Spinal cord (tissue), 10 donors: ENCODE measurements around the gene FADS3. TPM values are rescaled to one million over a fixed set of nuclear protein-coding genes. Genes with fewer than 3 reads are reported as not detected.

Experiments
- DNase-seq, 6 donors: peaks; one replicate each; pipeline versions ENCODE4 v3.0.0 to v3.0.0-alpha.2; 2013 to 2015; ENCODE audit warnings: low spot score in 6 of 6, low read depth in 4 of 6
- H3K27ac ChIP-seq: one replicate; pipeline ENCODE4 v1.5.1; 2013; ENCODE audit warnings: low read depth, low read length, control low read depth
- H3K27me3 ChIP-seq: one replicate; pipeline ENCODE4 v1.6.1; 2013; ENCODE audit warnings: low read length; ENCODE audit not compliant: control insufficient read depth, insufficient read depth
- H3K36me3 ChIP-seq: one replicate; pipeline ENCODE4 v1.6.1; 2013; ENCODE audit warnings: low read length; ENCODE audit not compliant: control insufficient read depth, insufficient read depth
- H3K4me1 ChIP-seq: one replicate; pipeline ENCODE4 v1.6.1; 2013; ENCODE audit warnings: low read length; ENCODE audit not compliant: control insufficient read depth, insufficient read depth
- H3K4me3 ChIP-seq: one replicate; pipeline ENCODE4 v1.5.1; 2013; ENCODE audit warnings: low read depth, low read length, control low read depth
- H3K9me3 ChIP-seq: one replicate; pipeline ENCODE4 v1.6.1; 2013; ENCODE audit warnings: low read length; ENCODE audit not compliant: control insufficient read depth, insufficient read depth
- WGBS: methylation state at CpG from one replicate; pipeline ENCODE4 v1.1.5; 2013; ENCODE audit warnings: missing lambda C conversion rate; ENCODE audit not compliant: insufficient coverage; 5-methylcytosine and 5-hydroxymethylcytosine counted together
- polyA plus RNA-seq, 2 donors: library from polyadenylated mRNA; unstranded; fragments of 120-200 nt; gene quantifications; one replicate each; pipeline ENCODE4 v1.2.1, GENCODE V29; 2013; ENCODE audit not compliant: insufficient read length in 2 of 2
- total RNA-seq, 2 donors: library from RNA; depleted of rRNA in 1 of 2; stranded (reverse); fragments of 120-200 nt in 1 of 2; fragments of >200 nt in 1 of 2; gene quantifications; one replicate each; pipeline versions ENCODE4 v1.2.3 to v1.2.4, GENCODE V29; 2013 to 2014
- donor health status: healthy.

Gene FADS3
- total and polyA plus RNA-seq, 4 donors, result 41.1 to 66.9 (median 60.3) TPM

DNA sequence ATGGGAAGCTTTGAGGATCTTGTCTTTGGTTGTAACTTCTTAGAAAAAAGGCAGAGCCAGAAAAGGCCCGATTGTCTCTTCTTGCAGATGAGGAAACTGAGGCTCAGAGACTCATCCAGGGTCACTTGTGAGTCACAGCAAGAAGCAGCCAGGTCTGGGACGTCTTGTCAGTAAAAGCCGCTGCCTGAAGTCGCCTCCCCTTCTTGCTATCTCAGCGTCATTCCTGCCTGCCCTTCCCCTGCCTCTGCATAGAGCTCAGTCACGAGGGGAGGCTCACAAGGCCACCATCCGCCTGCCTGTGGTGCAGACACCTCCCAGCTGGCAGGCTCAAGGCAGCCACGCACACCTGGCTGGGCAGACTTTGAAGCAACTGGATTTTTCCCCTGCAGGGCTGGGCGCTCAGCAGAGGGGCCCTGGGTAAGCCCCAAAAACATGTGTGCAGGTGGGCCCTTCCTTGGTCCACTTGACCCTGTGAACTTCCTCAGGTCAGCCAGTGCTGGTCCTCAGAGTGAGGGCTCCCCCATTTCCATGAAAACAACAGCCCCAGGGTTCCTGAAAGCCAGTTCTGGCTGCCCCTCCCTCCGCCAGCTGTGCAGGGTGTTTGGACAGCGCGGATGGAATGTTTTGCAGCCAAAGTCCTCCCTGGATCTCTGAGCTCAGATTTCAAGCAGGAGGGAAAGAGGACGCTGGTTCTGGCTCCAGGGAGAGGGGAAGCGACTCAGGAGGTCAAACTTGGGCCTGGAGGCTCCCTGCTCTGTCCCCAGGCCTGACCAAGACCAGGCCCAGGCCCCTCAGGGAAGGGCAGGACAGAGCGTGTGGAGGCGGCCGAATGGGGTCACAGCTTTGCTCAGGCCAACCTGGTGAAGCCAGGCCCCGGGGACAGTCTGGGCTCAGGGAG, 32.1 kb upstream of the FADS3 start:
- DNase-seq, result peak in 1 of 6 donors; percentile 84
- H3K27me3 ChIP-seq, result peaks cover 3% of the 10 kb centered on the region
- peaks cover 15% of the 10 kb centered on the region for H3K4me1 ChIP-seq
- no peak overlapping the region for H3K4me3 ChIP-seq
- H3K9me3 ChIP-seq, result no peaks in the 10 kb centered on the region
- no peaks in the 10 kb centered on the region for H3K36me3 ChIP-seq
- WGBS, result 50% methylated on average over 18 of the region's 18 CpGs
- H3K27ac ChIP-seq, result peak overlapping the region; percentile 96

DNA sequence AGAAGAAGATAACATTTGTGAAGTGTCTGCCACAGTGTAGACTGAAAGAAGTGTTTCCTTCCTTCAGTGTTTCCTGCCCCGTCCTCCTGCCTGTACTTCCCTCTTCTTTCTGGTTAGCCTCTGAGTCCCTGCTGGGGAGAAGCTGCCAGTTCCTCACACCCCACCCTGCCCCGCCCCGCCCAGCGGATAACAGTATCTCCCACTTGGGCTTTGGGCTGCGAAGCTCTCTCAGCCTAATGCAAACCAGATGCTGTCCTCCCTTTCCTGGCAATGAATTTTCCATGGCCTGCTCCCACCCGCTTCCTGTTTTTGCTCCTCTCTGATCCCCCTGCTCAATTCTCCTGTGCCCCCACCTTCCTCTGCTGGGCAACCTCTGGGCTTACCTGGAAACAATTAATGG, 31.2 kb upstream of the FADS3 start:
- whole genome bisulfite sequencing, result 44% methylated on average over 6 of the region's 6 CpGs
- no peaks in the 10 kb centered on the region for H3K36me3 ChIP-seq
- no peak overlapping the region for H3K4me3 ChIP-seq
- peak overlapping the region; percentile 96 for H3K27ac ChIP-seq
- peaks cover 11% of the 10 kb centered on the region for H3K27me3 ChIP-seq
- no peaks in the 10 kb centered on the region for H3K9me3 ChIP-seq
- peak in 1 of 6 donors; percentile 79 for DNase-seq
- peaks cover 24% of the 10 kb centered on the region for H3K4me1 ChIP-seq

- no peaks in the 10 kb centered on the region for H3K36me3 ChIP-seq
- DNase-seq, result no peak
- H3K9me3 ChIP-seq, result no peaks in the 10 kb centered on the region
- H3K4me1 ChIP-seq, result peaks cover 30% of the 10 kb centered on the region
- WGBS, result 79% methylated on average over 2 of the region's 3 CpGs
- H3K4me3 ChIP-seq, result no peak overlapping the region
- H3K27ac ChIP-seq, result no peak overlapping the region
- H3K27me3 ChIP-seq, result peaks cover 11% of the 10 kb centered on the region
Measured at GRCh38 chr11:61921446-61921845, 30.1 kb upstream of the FADS3 start.

GRCh38 chr11:61919705-61920631, 28.6 kb upstream of the FADS3 start:
- peaks cover 33% of the 10 kb centered on the region for H3K4me1 ChIP-seq
- peaks cover 11% of the 10 kb centered on the region for H3K27me3 ChIP-seq
- H3K4me3 ChIP-seq, result no peak overlapping the region
- peak overlapping the region; percentile 67 for H3K27ac ChIP-seq
- no peak for DNase-seq
- H3K36me3 ChIP-seq, result no peaks in the 10 kb centered on the region
- WGBS, result 72% methylated on average over 12 of the region's 13 CpGs
- H3K9me3 ChIP-seq, result no peaks in the 10 kb centered on the region

DNA sequence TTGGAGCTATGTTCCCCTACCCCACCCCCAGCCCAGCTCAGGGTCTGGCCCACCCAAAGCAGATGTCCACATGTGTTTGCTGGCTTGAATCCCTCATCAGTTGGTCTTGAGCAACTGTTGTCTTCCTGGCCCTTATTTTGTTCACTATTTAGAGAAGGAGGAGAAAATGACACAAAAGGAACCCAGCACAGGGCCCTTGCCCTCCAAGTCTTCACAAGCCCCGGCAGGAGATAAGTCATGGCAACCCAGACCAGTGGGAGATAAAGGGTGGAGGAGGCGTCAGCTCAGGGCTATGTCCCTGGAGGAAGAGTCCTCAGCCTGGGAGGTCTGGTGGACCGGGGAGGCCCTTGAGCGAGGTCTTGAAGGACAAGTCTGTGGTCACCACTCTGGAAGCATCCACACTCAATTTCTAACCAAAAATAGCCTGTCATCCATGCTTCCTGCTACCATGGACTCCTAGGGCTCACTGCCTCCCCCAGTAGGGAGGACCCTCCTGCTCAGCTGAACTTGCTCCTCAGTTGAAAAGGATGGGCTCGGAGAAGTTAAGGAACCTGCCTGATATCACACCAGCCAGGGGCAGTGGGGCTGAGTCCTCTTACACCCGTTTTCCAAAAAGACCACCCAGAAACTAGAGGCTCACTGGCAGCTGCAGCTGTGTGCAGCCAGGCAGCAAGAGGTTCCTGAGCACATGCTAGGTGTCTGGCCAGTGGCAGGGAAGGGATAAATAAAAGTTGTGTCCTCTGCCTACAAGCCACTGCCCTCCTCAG, 27.8 kb upstream of the FADS3 start:
- peak overlapping the region; percentile 67 for H3K27ac ChIP-seq
- H3K4me3 ChIP-seq, result no peak overlapping the region

GRCh38 chr11:61918251-61918937, 27.0 kb upstream of the FADS3 start:
- H3K4me3 ChIP-seq, result no peak overlapping the region
- H3K27ac ChIP-seq, result peak overlapping the region; percentile 71
- H3K36me3 ChIP-seq, result no peaks in the 10 kb centered on the region
- DNase-seq, result no peak
- peaks cover 11% of the 10 kb centered on the region for H3K27me3 ChIP-seq
- H3K4me1 ChIP-seq, result peaks cover 26% of the 10 kb centered on the region
- no peaks in the 10 kb centered on the region for H3K9me3 ChIP-seq
- WGBS, result 83% methylated on average over 9 of the region's 14 CpGs

More for the DNA sequence above, 27.8 kb upstream of the FADS3 start:
- Histone ChIP-seq H3K9me3 (no peaks in the 10 kb centered on the region), H3K27me3 (peaks cover 11% of the 10 kb centered on the region), H3K36me3 (no peaks in the 10 kb centered on the region), H3K4me1 (peaks cover 31% of the 10 kb centered on the region)
- WGBS, result 85% methylated on average over 5 of the region's 6 CpGs
- peak in 1 of 6 donors; percentile 25 for DNase-seq

DNA sequence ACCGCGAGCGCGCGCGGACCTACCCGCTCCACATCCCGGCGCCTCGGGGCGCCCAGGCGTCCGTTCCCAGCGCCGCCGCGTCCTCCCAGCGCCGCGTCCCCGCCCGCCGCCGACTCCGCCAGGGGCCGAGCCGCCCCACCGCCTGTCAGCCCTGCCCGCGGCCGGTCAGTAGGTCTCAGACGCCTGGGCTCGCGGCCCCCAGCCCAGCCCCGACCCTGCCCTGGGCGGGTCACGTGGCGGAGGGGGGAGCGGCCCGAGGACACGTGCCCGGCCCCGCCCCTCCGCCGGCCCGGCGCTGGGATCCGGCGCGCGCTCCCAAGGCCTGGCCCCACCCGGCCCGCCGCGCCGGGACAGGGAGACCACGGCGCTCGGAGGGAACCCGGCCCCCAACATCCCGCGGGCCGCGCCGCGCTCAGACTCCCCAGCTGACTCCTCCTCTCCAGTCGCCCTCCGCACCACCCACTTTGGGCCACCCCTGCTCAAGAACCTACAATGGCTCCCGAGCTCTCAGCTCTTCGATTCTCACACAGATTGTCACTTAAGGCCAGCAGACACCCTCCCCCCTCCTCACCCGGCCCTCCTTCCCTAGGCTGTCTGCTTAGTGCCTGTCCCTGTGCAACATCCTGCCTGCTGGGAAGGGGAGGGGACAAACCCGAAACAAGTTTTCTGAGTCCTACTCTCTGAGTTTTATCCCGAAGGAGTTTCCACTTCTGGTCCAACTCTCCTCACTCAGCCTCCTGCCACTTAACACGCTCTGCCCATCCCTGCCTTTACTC, 26.2 kb upstream of the FADS3 start, which contains the start of gene RAB3IL1:
RAB3IL1 (minus strand) TSS at position 233 of the 776 bp plus-strand sequence; CDS start at position 34, 199 bp downstream.
- H3K27me3 ChIP-seq, result peaks cover 11% of the 10 kb centered on the region
- H3K36me3 ChIP-seq, result peaks cover 3% of the 10 kb centered on the region
- DNase-seq, result peak in 3 of 6 donors; percentile 28 to 82 (median 58)
- WGBS, result 3% methylated on average over 74 of the region's 74 CpGs
- peak within 1 kb of the TSS; percentile 47 for H3K4me3 ChIP-seq
- H3K9me3 ChIP-seq, result no peaks in the 10 kb centered on the region
- peak within 1 kb of the TSS; percentile 71 for H3K27ac ChIP-seq
- H3K4me1 ChIP-seq, result peaks cover 25% of the 10 kb centered on the region

- H3K4me3 ChIP-seq, result peak overlapping the region; percentile 41
- H3K27ac ChIP-seq, result peak overlapping the region; percentile 33
- no peak for DNase-seq
- peaks cover 31% of the 10 kb centered on the region for H3K4me1 ChIP-seq
- no peaks in the 10 kb centered on the region for H3K9me3 ChIP-seq
- 4% methylated on average over 30 of the region's 32 CpGs for WGBS
- peaks cover 3% of the 10 kb centered on the region for H3K36me3 ChIP-seq
- peaks cover 11% of the 10 kb centered on the region for H3K27me3 ChIP-seq
Measured at GRCh38 chr11:61916737-61917333, 25.5 kb upstream of the FADS3 start.
